ENCODE data around the gene EPB41L2.

Gene EPB41L2

GRCh38 chr6:130978180-130978579 lies 84.9 kb downstream of the EPB41L2 start:
- no peak for DNase-seq (ENCODE audit: low spot score)

- no peak for DNase-seq (ENCODE audit: low spot score)
These were observed 87.7 kb downstream of the EPB41L2 start for GRCh38 chr6:130975325-130975724.

- DNase-seq (ENCODE audit: low spot score), result no peak
These were observed 89.3 kb downstream of the EPB41L2 start for GRCh38 chr6:130973521-130974277.

- DNase-seq (ENCODE audit: low spot score), result no peak
These were observed 91.5 kb downstream of the EPB41L2 start for GRCh38 chr6:130971504-130971903.

- no peak for DNase-seq (ENCODE audit: low spot score)
These were observed 92.1 kb downstream of the EPB41L2 start for GRCh38 chr6:130970839-130971410.

GRCh38 chr6:130969791-130970491 lies 93.1 kb downstream of the EPB41L2 start:
- DNase-seq (ENCODE audit: low spot score), result no peak

GRCh38 chr6:130969166-130969565 lies 93.9 kb downstream of the EPB41L2 start:
- no peak for DNase-seq (ENCODE audit: low spot score)

- DNase-seq (ENCODE audit: low spot score), result no peak
These were observed 94.6 kb downstream of the EPB41L2 start for GRCh38 chr6:130968476-130968875.

GRCh38 chr6:130967502-130968445 lies 95.3 kb downstream of the EPB41L2 start:
- no peak for DNase-seq (ENCODE audit: low spot score)

- DNase-seq (ENCODE audit: low spot score), result no peak
These were observed 96.6 kb downstream of the EPB41L2 start for GRCh38 chr6:130966344-130966980.

GRCh38 chr6:130965656-130966055 lies 97.4 kb downstream of the EPB41L2 start:
- no peak for DNase-seq (ENCODE audit: low spot score)

GRCh38 chr6:130964808-130965604 lies 98.0 kb downstream of the EPB41L2 start:
- DNase-seq (ENCODE audit: low spot score), result no peak

GRCh38 chr6:130964289-130964688 lies 98.8 kb downstream of the EPB41L2 start:
- no peak for DNase-seq (ENCODE audit: low spot score)

GRCh38 chr6:130962966-130963365 lies 100.1 kb downstream of the EPB41L2 start:
- DNase-seq (ENCODE audit: low spot score), result no peak

- no peak for DNase-seq (ENCODE audit: low spot score)
These were observed 101.9 kb downstream of the EPB41L2 start for GRCh38 chr6:130961148-130961547.

GRCh38 chr6:130959951-130960350 lies 103.1 kb downstream of the EPB41L2 start:
- no peak for DNase-seq (ENCODE audit: low spot score)

GRCh38 chr6:130958468-130958867 lies 104.6 kb downstream of the EPB41L2 start:
- no peak for DNase-seq (ENCODE audit: low spot score)

GRCh38 chr6:130955755-130956154 lies 107.3 kb downstream of the EPB41L2 start:
- no peak for DNase-seq (ENCODE audit: low spot score)

GRCh38 chr6:130949553-130949952 lies 113.5 kb downstream of the EPB41L2 start:
- DNase-seq (ENCODE audit: low spot score), result no peak

- no peak for DNase-seq (ENCODE audit: low spot score)
These were observed 115.6 kb downstream of the EPB41L2 start for GRCh38 chr6:130947464-130947863.

- no peak for DNase-seq (ENCODE audit: low spot score)
These were observed 117.0 kb downstream of the EPB41L2 start for GRCh38 chr6:130946076-130946475.
